Measurements from ENCODE around the gene UBN1.

UBN1 gene

GRCh38 chr16:4826526-4826925, 20.8 kb upstream of the UBN1 start:
- DNase-seq (ENCODE audit: low read depth) = no peak
- no peak for TF ChIP-seq CTCF (conservative IDR thresholded peaks at IDR 0.05; ENCODE audit: low read length)

GRCh38 chr16:4826980-4827379, 20.3 kb upstream of the UBN1 start:
- TF ChIP-seq CTCF (conservative IDR thresholded peaks at IDR 0.05; ENCODE audit: low read length) = no peak
- DNase-seq (ENCODE audit: low read depth) = no peak
- H3K4me3 ChIP-seq (ENCODE audit: low read length) = no peak overlapping the region

More at GRCh38 chr16:4826526-4826925, 20.8 kb upstream of the UBN1 start:
- H3K4me3 ChIP-seq (ENCODE audit: low read length) = no peak overlapping the region

GRCh38 chr16:4828567-4829321, 18.5 kb upstream of the UBN1 start:
- H3K4me3 ChIP-seq (ENCODE audit: low read length) = no peak overlapping the region
- TF ChIP-seq CTCF (conservative IDR thresholded peaks at IDR 0.05; ENCODE audit: low read length) = no peak
- DNase-seq (ENCODE audit: low read depth) = no peak

GRCh38 chr16:4830408-4830807, 16.9 kb upstream of the UBN1 start:
- no peak for DNase-seq (ENCODE audit: low read depth)
- no peak overlapping the region for H3K4me3 ChIP-seq (ENCODE audit: low read length)
- no peak for TF ChIP-seq CTCF (conservative IDR thresholded peaks at IDR 0.05; ENCODE audit: low read length)

GRCh38 chr16:4831616-4832015, 15.7 kb upstream of the UBN1 start:
- no peak for TF ChIP-seq CTCF (conservative IDR thresholded peaks at IDR 0.05; ENCODE audit: low read length)

GRCh38 chr16:4832698-4833343, 14.5 kb upstream of the UBN1 start:
- TF ChIP-seq CTCF (conservative IDR thresholded peaks at IDR 0.05; ENCODE audit: low read length) = no peak
- no peak overlapping the region for H3K4me3 ChIP-seq (ENCODE audit: low read length)

More at GRCh38 chr16:4831616-4832015, 15.7 kb upstream of the UBN1 start:
- no peak for DNase-seq (ENCODE audit: low read depth)
- no peak overlapping the region for H3K4me3 ChIP-seq (ENCODE audit: low read length)

GRCh38 chr16:4833584-4833983, 13.7 kb upstream of the UBN1 start:
- no peak overlapping the region for H3K4me3 ChIP-seq (ENCODE audit: low read length)
- no peak for TF ChIP-seq CTCF (conservative IDR thresholded peaks at IDR 0.05; ENCODE audit: low read length)
- no peak for DNase-seq (ENCODE audit: low read depth)

More at GRCh38 chr16:4832698-4833343, 14.5 kb upstream of the UBN1 start:
- DNase-seq (ENCODE audit: low read depth) = no peak

Measured in AG10803 (cell line).